Cerebellar nuclear complex (tissue), 1 donor: Measurements from ENCODE around the gene CDCP1.
"Not testable (repeated sequence)": the region's sequence is repeated elsewhere in the genome, so short reads cannot be mapped to it uniquely, and the experiment has no call there.

Experiments used
- DNase-seq, 2 experiments: peaks; one replicate each; lab custom pipeline; 2025; lab: John Stamatoyannopoulos, UW

Gene CDCP1

DNA sequence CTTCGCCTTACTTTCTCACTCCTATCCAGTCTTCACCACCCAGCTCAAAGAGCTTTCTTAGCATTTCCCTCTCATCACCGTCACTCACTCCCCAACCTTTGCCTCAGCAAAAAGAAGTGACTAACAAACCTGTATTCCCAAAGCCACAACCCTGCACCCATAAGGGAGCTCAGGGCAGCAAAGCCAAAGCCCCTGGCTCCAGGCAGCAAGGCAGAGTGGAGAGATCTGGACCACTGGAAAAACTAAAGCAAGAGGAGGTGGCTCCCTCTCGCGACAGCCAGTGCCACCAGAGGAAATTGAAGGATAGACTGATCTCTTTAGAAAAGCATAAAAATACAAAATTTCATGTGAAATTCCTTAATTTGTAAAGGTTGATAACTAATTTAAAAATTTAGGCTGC is 25.1 kb upstream of the CDCP1 start:
- DNase-seq = no peak

GRCh38 chr3:45170096-45170495 is 23.9 kb upstream of the CDCP1 start:
- DNase-seq = no peak

- no peak for DNase-seq
These were observed 23.1 kb upstream of the CDCP1 start for GRCh38 chr3:45169125-45169904.

DNA sequence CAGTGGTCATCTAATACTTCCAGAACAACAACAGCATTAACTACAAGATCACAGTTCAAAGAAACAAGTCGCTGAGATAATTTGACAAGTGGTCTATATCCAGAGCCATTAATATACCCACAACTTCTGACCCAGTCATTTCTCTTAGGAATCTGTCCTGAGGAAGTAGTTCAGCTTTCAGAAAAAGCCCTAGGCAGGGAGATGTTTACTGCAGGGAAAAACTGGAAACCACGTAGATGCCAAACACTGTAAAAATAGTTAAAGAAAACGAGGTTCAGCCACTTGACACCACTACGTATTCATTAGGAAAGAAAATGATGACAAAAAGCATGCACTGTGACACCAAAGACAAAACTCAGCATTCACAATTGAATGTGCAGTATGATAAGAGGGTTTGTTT is 22.3 kb upstream of the CDCP1 start:
- no peak for DNase-seq

DNA sequence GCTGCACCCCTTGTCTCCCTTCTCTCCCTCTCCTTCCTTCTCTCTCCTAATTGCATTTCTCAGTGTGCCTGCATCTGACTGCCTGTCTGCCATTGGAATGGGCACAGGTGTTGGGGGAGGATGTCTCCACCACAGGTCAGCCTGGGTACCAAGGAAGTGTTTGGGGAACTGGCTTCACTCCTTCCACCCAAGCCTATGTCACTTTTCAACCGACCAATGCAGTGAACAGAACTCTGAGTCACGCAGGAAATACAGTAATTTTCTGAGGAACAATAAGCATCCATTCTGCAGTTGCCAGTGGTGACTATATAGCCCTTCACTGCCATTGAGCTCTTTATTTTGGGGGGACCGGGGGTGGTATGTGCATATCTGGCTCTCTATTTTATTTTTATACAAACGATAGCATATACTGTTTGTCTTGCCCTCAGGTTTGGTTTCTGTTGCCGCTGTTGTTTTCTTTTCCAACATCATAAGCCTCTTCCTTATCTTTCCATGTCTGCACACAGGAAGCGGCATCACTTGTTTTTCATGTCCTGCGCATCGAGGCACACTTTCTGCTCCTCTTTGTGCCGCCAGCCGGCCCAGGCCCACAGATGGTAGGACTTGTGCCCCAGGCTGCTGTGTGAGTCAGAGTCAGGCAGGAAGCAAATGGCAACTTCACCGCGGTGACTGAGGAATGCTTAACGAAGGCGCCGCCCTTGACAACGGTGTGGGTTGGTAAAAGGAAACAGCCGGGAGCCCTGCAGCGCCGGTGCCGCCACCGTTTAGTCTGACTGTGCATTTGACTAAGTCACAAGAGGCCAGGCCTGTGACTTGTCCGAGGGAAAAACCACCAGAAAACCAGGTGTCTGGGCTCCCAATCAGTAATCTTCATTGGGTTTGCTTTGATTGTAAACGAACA is 21.1 kb upstream of the CDCP1 start:
- DNase-seq = no peak

GRCh38 chr3:45166321-45166879 is 20.2 kb upstream of the CDCP1 start:
- DNase-seq = no peak

- no peak for DNase-seq
These were observed 19.5 kb upstream of the CDCP1 start for GRCh38 chr3:45165497-45166283.

GRCh38 chr3:45164056-45164455 is 17.9 kb upstream of the CDCP1 start:
- no peak for DNase-seq

- no peak for DNase-seq
These were observed 17.3 kb upstream of the CDCP1 start for GRCh38 chr3:45163481-45163880.

DNA sequence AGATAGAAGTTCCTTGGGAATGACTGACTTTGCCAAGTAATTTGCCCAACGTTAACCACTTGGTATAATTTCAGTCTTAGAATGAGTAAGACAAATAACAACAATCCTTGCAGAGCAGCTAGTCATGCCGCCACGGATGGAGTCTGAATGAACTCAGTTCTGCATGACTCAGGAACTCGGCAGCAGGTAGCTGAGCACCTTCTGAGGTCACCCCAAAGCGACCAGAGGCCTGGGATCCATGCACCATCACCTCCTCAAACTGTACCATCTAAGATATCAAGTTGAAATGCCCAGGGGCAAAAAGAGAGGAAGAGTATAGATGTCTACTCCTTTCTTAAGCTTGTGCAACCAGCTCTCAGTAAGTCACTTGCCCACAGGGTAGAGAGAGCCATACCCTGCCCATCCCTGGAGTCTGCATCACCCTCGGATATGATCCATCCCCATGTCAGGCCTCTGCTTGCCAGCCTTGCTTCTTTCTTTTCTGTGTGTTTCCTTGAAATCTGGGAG is 8.5 kb upstream of the CDCP1 start:
- no peak for DNase-seq

- DNase-seq = no peak
These were observed 7.7 kb upstream of the CDCP1 start for GRCh38 chr3:45153658-45154437.

- DNase-seq = no peak
These were observed 6.1 kb upstream of the CDCP1 start for GRCh38 chr3:45152307-45152706.

- no peak for DNase-seq
These were observed 4.9 kb upstream of the CDCP1 start for GRCh38 chr3:45151100-45151499.

GRCh38 chr3:45148921-45149320 is 2.7 kb upstream of the CDCP1 start:
- DNase-seq = no peak

- DNase-seq = no peak
These were observed 955 bp downstream of the CDCP1 start for GRCh38 chr3:45145223-45145622.

DNA sequence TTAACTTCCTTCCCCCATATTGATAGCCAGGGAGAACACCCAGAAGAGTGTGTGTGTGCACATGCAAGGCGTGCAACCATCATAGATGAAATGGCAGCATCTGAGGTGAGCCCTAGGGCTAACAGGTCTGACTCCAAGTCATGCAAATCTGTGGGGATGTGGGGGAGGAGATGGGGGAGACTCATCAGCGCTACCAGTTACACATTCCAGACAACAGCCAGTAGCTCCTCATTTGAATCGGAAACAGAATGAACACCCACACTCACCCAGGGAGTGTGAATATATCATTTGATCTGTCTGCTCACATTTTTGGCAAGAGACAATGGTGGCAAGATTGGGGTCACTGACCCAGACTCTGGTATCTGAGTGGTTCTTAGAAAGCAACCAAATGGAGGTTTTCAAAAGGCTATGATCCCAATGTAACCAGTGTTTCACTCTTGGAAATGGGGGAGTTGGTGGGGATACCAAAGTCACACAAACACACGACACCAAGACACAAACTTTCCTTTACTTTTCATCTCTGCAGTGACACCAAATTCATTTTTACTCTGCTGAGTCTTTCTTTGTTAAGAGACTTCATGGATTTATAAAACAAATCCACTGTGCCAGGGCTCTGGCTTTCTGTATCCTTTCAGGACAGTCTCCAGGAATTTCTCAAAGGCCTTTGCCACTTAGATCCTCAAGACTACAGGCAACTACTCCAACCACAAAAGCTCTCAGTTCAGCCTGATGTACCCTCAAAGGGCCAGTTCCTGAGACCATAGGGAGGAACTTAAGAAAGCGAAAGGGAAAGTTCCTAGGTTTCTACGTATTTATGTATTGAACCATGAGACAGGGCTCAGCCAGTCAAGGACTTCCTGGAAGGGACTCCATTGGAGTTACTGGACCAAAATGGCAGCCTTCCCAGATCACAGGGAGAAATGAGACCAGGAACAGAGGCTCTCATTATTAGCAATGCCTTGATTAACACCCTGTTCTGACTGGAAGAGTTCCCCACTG is 2.2 kb downstream of the CDCP1 start:
- DNase-seq = no peak

DNA sequence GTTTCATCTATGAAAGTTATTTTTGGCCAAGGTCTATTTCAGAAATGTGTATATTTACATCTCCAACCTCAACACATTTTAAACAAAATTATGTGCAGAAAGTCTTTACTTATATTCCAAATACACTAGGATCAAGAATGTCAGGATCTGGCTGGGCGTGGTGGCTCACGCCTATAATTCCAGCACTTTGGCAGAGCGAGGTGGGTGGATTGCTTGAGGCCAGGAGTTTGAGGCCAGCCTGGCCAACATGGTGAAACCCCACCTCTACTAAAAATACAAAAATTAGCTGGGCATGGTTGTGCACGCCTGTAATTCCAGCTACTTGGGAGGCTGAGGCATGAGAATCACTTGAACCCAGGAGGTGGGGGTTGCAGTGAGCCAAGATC is 5.4 kb downstream of the CDCP1 start:
- not testable (repeated sequence) for DNase-seq

DNA sequence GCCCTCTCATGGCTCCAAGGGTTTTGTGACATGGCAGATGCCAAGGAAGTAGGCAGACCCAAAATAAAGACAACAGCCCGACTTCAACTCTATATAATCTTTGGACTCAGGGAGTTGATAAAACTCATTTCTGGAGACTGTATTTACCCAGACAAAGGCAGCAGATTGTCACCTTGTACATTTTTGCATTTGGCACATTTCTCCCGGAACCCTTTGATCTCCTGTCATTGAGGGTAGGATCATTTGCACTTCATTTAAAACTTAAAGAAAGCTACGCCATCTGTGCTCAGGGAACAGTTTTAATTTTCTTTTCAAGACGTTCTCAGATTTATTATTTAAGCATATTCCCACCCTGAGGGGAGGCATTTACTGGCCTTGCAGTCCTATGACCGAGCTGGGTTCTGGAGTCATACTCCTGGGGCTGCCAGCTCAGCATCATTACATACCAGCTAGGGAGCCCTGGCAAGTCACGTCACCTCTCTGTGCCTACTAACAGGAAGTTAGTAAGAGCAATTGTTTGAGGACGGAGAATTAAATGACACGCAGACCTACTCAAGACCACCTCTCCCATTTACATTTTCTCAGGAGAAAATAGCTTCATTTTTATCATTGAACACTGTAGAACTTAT is 5.9 kb downstream of the CDCP1 start:
- no peak for DNase-seq

- no peak for DNase-seq
These were observed 6.6 kb downstream of the CDCP1 start for GRCh38 chr3:45139372-45140140.
